ENCODE results near the gene KCNK16.

DNA sequence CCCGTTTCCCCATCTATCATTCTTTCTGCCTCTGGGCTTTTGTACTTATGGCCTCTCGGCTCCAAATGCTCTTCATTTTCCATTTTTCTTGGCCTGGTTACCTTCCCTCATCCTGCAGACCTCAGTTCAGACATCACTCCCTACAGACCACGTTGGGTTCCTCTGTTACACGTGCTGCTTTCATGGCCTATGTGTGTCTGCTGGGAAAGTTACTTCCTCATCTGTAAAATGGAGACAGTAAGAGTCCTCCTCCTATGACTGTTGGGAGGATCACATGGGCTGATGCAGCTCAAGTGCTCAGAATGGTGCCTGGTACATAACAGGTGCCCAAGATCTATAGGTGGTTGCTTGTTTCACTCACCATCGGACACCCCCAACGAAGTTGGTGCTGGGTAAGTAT is 21.8 kb downstream of the KCNK16 start:
- TF ChIP-seq, protein P1, sequence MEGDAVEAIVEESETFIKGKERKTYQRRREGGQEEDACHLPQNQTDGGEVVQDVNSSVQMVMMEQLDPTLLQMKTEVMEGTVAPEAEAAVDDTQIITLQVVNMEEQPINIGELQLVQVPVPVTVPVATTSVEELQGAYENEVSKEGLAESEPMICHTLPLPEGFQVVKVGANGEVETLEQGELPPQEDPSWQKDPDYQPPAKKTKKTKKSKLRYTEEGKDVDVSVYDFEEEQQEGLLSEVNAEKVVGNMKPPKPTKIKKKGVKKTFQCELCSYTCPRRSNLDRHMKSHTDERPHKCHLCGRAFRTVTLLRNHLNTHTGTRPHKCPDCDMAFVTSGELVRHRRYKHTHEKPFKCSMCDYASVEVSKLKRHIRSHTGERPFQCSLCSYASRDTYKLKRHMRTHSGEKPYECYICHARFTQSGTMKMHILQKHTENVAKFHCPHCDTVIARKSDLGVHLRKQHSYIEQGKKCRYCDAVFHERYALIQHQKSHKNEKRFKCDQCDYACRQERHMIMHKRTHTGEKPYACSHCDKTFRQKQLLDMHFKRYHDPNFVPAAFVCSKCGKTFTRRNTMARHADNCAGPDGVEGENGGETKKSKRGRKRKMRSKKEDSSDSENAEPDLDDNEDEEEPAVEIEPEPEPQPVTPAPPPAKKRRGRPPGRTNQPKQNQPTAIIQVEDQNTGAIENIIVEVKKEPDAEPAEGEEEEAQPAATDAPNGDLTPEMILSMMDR (IDR thresholded peaks at IDR 0.05; ENCODE audit: poor library complexity, severe bottlenecking) = no peak
- TF ChIP-seq POLR2AphosphoS5 (IDR thresholded peaks at IDR 0.05) (no peak), RAD21 (conservative IDR thresholded peaks at IDR 0.05) (no peak), MXI1 (conservative IDR thresholded peaks at IDR 0.05; ENCODE audit: poor library complexity, severe bottlenecking) (no peak), TAF1 (IDR thresholded peaks at IDR 0.05; ENCODE audit: low read depth) (no peak)
- TF ChIP-seq, protein P2, sequence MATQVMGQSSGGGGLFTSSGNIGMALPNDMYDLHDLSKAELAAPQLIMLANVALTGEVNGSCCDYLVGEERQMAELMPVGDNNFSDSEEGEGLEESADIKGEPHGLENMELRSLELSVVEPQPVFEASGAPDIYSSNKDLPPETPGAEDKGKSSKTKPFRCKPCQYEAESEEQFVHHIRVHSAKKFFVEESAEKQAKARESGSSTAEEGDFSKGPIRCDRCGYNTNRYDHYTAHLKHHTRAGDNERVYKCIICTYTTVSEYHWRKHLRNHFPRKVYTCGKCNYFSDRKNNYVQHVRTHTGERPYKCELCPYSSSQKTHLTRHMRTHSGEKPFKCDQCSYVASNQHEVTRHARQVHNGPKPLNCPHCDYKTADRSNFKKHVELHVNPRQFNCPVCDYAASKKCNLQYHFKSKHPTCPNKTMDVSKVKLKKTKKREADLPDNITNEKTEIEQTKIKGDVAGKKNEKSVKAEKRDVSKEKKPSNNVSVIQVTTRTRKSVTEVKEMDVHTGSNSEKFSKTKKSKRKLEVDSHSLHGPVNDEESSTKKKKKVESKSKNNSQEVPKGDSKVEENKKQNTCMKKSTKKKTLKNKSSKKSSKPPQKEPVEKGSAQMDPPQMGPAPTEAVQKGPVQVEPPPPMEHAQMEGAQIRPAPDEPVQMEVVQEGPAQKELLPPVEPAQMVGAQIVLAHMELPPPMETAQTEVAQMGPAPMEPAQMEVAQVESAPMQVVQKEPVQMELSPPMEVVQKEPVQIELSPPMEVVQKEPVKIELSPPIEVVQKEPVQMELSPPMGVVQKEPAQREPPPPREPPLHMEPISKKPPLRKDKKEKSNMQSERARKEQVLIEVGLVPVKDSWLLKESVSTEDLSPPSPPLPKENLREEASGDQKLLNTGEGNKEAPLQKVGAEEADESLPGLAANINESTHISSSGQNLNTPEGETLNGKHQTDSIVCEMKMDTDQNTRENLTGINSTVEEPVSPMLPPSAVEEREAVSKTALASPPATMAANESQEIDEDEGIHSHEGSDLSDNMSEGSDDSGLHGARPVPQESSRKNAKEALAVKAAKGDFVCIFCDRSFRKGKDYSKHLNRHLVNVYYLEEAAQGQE (IDR thresholded peaks at IDR 0.05; ENCODE audit: borderline replicate concordance) = no peak
